Stromal cell of bone marrow (primary cell): Measurements from ENCODE around the gene TTC7B.

Source experiments
- DNase-seq: peaks from one replicate; pipeline ENCODE4 v3.0.0-alpha.2; 2012; ENCODE audit warnings: low read depth

TTC7B gene

DNA sequence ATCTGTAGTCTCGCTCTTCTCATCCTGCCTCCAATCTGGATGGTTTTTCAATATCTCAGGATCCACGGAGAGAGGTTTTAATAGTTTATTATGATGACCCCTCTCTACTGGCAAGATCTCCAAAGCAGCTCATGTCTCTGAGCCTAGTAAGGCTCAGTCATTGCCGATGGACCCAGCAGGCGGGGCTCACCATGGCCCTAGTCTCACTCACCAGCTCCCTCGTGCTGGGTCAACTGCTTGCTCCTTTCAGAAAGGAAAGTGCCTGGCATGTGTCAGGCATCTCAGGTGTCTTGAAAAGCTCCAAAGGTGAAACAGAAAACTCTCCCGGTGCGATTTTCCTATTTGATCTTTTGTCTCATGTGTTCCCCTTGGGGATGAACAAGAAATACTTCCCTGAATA, 240.4 kb downstream of the TTC7B start:
- DNase-seq: no peak

DNA sequence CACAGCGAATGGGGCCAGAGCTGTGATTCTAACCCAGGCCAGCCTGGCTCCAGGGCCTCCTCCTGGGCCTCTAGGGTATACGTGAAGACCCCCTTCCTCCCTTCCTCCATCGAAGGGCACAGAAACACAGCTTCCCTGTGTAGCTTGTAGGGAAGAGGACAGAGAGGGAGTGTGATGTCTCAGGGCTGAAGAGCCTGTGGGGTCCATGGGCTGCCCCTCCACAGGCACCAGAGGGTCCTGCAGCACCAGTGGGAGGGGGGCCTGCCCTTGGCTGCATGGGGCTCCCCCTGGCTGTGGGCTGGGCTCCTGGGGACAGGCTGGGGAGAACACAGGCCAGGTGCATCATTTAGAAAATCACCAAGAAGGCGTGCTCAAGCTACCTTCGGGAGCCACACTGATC, 240.9 kb downstream of the TTC7B start:
- DNase-seq: no peak

DNA sequence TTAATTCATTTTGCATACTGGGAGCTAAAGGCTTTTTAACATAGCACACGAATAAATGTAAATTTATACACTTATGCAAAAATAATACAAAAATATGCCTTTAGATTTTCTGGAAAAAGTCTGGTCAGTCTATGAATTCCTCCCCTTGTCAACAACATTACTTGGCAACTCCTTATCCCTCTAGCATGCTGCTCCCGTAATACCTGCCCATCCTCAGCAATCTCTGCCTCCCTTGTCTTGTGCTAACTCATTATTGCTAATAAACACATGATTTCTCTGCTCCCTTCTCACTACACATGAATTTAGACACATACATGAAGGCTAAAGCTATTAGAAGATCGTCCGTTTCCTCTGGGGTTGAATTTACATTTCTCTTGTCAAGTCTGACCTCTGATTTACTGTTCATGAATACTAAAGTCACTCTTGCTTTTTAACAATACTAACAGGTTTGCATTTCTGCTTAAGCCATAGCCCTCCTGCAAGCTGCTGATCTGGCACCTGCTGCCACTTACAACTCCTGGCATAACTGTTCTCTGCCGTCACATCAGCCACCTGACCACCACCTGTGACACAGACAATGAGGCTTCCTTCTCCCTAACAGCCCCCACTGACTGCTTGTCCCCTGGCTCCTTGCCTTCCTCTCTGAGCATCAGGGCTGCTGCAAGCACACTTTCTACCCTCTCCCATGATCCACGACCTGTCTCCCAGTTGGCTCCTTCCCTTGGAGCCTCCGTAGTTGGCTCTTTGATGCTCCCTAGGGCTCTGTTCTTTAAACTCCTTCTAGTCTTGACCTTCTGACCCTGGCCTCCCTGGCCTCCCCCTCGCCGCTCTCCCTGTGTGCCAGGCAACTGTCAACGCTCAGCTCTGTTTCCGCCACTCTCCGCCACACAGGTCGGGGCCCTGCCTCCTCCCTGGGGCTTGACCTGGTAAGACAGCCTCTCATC, 241.8 kb downstream of the TTC7B start:
- DNase-seq: no peak

DNA sequence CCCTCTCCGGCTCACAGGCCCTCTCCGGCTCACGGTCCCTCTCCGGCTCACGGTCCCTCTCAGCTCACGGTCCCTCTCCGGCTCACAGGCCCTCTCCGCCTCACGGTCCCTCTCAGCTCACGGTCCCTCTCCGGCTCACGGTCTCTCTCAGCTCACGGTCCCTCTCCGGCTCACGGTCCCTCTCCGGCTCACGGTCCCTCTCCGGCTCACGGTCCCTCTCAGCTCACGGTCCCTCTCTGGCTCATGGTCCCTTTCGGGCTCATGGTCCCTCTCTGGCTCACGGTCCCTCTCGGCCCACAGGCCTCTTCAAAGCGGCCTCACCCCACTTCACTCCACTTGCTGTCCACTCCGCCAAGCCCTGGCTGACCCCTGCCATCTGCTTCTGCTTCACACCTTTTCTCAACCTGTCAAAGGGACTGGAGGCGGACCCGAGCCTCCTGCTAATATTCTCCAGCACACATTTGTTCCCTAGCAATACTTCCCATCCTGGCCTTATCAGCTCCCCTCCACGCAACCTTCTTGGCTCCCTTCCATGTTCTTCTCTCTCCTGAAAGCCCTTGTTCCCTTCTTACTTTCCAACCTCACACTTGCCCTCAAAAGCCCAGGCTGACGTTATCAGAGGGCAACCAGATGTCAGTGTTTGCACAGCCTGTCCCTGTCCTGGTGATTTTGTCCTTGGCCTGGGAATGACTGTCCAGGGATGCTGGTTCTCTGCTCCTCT, 242.7 kb downstream of the TTC7B start:
- DNase-seq: no peak

DNA sequence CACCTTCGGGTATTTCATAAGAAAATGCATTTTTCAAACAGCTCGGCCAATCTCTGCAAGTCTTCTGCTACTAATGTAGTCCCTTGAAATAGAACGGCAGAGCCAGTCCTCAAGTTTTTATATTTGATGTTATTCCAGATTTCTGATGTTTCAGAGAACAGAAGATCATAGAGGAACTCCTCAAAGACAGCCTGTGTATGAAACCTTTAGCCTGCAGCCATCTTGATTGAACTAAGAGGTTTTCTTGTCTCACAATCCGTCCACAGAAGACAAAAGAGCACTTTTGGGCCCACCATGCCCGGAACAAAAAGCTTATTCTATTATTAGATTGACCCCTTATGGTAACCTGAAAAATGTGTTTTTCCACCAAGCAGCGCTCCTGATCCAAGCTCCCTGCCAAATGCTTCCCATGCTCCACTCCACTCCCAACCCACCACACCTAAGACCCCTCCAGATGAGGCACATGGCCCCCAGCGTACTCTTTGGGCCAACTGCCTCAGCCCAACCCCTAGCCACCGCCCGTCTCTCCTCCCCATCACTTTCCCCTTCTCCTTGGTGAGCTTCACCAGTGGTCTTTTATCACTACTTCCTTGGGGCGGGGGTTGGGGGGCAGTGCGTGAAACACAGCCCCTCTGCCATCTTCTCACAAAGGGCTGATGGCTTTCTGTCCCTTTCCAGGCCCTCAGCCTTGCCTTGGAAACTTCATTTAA, 243.6 kb downstream of the TTC7B start:
- DNase-seq: no peak

DNA sequence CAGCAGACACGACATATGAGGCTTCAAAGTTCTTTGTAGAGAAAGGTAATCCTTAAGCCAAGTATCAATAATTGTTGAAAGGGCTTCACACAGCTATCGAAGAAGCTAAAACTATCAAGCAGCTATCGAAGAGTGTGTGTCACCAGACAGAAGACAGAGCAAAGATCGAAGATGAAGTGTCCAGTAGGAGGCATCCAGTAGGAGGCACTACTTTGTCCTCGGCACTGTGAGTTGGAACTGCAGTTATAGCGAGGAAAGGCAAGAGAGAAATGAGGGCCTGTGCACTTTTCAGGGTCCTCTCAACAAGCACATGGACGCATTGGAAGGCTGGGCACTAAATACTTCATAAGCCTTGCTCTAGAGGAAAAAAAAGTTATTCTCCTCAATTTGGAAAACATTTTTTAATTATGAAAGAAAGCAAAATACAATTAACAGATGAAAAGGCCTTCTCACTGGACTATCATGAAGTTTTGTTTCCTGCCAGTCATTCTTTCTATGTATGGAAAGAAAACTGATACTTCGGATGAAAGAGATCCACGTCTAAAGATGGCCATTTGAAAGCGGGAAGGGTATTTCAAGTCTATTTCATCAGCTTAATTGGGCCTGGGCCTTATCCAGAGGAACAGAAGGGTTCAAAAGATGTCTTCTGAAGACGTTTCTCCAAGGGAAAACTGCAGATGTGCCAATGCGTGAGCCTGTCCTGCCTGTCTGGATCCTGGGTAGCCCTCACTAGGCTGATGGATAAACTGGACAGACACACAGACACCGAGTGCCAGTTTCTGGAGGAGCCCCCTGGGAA, 244.9 kb downstream of the TTC7B start:
- DNase-seq: no peak

DNA sequence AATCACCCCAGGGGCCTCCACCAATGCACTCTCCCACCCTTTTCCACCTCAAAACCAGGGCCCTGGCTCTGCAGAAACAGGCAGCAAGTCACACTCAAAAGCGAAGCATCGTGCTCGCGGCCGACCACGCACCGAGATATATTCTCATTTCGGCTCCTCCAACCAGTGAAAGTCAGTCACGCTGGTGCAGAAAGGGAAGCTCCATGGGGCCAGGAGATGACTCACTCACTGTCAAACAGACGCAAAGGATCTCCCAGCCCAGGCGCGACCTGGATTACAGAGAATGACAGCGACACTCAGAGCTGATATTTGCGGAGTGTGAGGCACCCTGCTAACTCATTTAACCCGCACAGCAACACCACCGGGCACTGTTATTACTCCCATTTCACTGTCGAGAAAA, 245.8 kb downstream of the TTC7B start:
- DNase-seq: no peak

DNA sequence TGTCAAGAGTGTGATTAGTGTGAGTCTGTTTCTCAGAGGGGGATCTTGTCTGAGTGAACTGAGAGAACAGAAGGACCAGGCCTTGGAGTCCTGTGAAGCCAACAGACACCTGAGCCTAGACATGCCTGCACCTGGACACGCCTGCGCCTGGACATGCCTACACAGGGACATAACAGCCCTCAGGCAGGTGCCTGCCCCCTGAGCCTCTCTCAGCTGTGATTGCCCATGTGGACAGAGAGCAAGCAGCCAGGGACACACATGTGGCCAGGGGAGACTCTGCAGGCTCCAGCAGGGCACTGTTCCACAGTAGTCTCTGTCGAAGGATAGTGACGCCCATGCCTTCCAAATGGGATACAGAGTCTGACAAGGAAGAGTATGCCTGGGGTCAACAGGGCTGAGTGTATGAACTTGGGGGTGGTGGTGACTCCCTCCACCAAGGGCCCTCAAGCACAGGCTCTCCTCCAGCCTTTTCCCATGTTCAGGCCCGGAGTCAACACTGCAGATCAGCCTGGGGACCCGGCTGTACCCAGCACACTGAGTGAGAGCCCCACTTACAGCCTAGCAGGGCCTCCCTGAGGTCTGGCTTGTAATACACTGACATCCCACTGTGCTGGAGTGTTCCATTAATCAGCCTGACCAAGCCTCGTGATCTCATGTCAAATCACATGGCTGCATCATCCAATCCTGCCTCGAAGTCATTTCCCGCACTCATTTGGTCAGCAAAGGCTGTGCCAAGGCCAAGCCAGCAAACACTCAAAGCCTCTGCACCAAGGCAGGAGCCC, 246.4 kb downstream of the TTC7B start:
- no peak for DNase-seq

DNA sequence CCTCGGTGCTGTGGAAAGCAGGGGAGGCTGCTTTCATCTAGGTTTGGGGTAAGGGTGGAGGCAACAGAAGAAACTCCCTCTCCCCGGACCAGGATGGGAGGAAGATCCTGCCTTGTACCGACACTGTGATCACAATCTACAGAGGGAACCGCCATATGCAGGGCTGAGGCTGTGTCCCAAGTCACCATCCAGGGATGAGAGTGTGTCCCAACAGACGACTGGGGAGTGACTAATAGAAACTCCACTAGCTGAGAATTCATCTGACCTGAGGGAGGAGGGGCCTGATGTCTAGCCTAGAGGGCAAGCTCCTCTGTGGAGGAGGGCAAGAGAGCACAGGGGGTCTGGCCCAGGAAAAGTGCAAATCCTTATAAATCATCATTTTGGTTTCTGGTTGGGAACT, 247.0 kb downstream of the TTC7B start:
- no peak for DNase-seq

DNA sequence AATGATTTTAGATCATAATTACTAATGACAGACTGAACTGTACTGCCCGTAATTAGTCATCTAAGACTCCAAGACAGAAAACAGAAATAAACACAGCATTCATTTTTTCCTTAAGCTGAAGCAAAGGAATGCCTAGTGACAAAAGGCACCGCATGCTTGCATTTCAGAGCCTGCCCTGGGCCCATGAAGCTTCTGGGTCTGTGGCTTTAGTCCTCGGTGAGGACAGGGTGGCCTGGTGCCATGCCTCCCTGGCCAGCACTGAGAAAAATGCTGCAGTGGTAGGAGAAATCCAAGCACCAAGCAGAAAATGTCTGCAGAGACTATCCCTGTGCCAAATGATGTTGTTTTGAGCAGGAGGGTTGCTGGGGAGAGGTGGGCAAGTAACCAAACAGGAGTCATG, 247.8 kb downstream of the TTC7B start:
- DNase-seq: no peak

DNA sequence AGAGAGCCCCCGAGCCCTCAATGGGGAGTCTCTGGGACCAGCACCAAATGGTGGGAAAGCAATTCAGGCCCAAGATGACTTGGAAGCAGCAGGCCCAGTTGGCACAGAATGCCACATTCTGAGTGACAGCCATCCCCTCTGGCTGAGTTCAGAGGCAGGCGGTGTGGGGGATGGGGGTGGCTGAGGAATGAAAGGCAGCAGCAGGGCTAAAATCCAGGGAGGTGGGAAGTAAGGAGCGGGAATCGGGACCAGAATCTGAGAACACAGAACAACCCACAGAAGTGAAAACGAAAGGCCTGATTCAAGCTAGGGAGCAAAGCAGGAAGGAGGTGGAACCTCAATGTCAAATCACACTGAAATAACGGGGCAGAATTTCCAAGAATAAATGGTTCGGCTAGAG, 248.2 kb downstream of the TTC7B start:
- no peak for DNase-seq

DNA sequence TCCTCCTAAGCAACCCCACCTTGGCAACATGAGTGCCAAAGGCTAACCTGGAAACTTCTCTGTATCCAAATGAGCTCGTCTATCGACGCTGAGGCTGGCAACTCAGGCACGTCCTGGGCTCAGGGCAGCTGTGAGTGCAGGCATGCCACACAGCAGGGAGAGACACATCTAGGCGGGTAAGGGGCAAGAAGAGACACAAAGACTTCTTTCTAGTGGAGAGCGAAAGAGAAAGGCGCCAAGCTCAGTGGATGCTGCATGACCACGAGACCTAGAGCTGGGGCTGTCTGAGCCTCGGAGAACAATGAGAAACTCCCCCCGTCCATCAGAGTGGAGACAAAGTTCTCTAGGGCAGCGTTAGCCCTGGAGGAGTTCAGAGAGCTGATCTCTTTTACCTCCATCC, 249.0 kb downstream of the TTC7B start:
- no peak for DNase-seq

DNA sequence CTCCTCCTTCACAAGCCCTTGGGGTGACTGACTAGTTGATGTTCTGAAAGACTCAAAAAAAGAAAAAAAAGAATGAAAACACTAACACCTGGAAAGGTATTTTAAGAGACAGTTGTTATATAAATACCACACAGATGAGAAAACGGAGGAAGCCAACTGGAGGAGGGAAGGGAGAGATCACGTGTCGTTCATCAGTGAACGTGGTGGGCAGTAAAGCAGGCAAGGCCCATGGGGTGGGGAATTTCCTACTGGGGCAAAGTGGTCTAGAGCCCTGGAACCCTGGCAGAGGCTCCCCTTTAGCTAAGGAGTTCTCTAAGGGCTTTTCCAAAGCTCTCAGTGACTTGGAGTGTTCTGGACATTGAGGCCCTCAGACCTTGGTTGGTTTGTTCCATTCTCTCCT, 249.7 kb downstream of the TTC7B start:
- no peak for DNase-seq

DNA sequence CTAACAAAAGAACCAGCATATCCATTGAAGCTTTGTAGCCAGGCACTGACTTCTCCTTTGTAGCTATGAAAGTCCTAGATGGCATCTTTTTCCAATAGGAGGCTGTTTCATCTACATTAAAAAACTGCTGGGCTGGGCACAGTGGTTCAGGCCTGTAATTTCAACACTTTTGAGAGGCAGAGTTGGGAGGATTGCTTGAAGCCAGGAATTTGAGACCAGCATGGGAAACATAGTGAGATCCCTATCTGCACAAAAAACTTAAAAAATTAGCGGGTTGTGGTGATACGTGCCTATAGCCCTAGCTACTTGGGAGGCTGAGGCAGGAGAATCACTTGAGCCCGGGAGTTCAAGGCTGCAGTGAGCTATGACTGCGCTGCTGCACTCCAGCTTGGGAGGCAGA, 251.7 kb downstream of the TTC7B start:
- no peak for DNase-seq

DNA sequence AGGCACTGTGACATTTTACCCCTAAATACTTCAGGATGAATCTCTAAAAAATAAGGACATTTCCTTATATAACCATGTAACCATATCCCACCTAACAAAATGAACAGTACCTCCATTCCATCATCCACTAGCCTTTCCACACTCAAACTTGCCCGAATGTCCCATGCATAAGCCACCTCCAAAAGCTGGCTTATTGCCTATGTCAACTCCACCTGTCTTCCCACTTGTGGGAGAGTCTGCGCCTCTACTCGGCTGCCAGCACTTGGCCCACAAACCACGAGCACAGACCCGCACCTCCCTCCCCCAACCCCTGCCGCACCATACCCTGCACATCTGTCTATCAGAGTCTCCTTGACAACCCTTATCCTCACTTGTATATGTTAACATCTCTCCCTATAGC, 253.6 kb downstream of the TTC7B start:
- no peak for DNase-seq

DNA sequence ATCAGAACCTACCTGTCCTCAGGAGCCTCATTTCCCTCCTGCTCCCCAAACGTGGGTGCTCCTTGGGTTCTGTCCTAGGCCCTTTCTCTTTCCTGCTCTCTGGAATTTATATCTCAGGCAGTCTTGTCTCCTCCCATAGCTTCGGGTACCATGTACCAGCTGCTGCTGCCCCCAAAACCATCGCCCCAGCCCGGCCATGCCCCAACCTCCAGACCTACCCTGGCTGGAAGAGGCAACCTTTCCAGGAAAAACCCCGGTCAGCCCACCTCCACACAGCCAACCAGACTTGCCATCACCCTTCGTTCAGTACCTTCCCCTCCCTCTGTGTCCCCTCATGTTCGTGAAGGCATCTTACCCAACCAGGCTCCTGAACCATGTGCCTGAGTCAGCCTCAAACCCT, 254.3 kb downstream of the TTC7B start:
- no peak for DNase-seq

DNA sequence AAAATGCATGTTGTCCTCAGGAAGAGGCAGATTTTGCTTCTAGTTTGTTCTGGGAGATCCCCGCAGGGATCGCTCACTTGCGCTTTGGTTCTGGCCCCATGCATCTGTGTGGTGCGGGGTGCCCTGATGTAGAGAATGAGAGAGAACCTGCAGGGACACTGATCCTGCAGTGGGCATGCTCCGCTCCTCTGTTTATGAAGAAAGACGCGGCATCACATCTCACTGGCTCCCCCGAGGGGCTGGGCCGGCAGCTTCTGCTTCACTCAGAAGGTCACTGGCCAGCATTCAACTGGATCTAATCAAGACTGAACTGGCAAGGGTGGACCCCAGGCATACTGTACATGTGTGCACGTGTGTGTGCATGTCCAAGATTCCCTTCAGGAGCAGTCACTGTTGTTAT, 255.2 kb downstream of the TTC7B start:
- DNase-seq: no peak

DNA sequence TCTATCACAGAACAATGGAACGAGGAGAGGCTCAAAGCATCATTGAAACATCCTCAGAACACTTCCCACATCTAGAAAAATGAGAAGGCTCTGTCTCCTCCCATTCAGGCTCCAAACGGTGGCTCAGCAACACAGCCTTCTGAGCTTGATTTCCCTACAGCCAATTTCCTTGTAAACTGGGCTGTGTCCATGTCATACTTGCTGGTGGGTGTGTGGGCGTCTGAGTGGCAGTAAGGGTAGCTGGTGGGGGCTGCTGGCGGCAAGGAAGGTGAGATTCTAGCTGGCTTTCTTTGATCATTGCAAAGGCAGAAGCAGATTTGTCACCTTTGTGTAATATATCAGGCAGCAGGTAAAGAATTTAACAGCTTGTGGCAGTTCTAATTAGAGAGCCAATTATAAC, 255.7 kb downstream of the TTC7B start:
- DNase-seq: no peak

DNA sequence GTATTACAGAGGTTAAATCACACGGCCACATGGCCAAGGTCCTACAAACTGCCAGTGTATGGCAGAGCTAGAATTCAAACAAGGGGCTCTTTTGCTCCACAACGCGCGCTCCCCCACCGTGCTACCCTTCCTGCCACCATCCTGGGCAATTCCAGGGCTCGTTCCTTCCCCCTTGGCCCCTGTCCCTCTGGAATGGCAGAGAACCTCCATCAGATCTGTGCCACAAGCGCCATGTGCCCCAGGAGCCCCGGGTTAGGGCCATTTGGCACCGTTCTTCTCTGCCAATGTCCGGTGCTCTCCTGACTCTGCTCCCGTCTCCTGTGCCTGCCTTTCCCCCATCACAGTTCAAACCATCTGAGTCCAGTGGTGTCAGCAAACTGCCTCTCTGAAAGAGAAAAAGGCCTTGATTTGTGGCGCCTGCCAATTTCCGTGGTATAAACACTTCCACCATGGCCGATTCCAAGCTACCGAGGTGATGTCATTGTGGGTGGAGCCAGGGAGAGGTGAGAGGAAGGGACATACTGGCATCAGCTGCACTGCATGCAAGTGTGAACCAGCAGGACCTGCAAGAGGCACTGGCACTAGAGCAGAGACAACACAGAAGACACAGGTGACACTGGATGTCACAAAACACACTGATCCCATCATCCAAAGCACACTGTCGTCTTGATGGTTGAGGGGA, 256.3 kb downstream of the TTC7B start:
- DNase-seq: no peak

DNA sequence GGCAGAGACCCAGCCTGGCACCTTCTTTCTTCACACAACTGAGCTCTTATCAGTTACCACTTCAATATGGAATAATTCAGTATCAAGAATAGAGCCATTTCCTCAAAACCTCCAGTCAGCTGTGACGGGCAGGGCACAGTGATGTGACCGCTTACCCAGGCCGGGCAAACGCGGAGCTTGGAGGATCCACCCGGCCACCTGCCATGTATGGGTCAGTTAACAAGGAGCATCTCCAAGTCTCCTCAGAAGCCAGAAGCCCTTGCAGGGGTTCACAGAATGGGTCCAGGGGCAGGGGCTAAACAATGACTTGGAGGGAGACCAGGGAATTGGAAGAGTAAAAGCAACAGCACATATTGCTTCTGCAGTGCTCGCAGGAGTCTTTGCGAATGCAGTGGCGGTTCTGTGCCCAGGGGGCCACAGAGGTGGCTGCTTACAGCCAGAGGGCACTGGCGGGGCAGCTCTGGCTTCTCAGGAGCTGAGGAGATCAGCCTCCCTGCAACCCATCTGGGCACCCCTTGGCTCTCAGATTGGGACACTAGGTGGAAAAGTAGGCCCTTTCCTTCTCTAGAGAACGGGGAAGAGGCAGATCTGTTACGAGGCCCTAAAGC, 257.1 kb downstream of the TTC7B start:
- DNase-seq: no peak
